Central memory CD4-positive, alpha-beta T cell (primary cell): ENCODE measurements around the gene MYO15B.
A peak's percentile ranks its signal among the peaks of the same experiment; 100 is the strongest.
"Not testable (repeated sequence)": the region's sequence is repeated elsewhere in the genome, so short reads cannot be mapped to it uniquely, and the experiment has no call there.

Experiments used
- DNase-seq: peaks from one replicate; pipeline ENCODE4 v3.0.0; 2022

The MYO15B gene

DNA sequence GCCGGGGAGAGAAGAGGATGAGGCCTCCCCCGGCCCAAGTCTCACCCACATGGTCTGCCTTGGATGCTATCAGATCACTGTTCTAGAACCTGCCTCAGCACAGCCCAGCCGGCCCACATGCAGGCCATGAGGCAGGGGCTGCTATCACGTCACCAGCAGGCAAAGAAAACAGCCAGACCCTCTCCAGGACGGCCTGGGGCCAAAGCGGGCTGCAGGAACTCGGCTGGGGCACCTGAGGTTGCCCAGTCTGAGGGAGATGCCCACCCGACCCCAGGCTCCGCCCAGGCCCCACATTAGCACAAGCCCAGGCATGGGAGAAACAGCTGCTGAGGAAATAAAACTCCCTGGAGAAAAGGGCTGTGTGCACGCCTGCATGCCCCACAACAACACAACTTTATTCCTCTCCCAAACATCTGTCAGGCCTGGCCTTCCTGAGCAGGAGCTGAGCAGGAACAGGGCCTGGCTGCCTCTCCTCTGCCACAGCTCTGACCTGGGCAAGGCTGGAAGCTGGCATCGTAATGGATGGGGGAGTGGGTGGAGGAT lies 39.0 kb downstream of the MYO15B start:
- DNase-seq = no peak

GRCh38 chr17:75627094-75627493 lies 39.5 kb downstream of the MYO15B start:
- DNase-seq = no peak

DNA sequence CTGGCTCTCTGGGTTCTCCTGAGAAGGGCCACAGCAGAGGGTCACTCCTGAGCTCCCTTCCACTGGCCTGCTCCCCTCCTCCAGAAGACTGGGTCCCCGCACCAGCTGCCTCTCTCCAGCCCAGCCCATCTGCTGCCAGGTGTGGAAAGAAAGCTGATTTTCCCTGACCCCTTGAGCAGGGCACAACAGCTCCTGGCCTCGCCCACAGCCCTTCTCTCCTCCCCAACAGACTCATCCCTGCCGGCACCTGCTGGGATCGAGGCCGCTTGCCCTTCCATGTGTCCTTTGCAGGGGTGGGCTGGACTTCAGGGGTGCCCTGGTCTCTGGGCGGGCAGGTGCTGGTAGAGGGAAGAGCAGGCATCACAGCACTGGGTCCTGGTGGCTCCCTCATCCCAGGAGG lies 40.8 kb downstream of the MYO15B start:
- DNase-seq = no peak

- no peak for DNase-seq
These were observed 41.6 kb downstream of the MYO15B start for GRCh38 chr17:75629157-75629556.

DNA sequence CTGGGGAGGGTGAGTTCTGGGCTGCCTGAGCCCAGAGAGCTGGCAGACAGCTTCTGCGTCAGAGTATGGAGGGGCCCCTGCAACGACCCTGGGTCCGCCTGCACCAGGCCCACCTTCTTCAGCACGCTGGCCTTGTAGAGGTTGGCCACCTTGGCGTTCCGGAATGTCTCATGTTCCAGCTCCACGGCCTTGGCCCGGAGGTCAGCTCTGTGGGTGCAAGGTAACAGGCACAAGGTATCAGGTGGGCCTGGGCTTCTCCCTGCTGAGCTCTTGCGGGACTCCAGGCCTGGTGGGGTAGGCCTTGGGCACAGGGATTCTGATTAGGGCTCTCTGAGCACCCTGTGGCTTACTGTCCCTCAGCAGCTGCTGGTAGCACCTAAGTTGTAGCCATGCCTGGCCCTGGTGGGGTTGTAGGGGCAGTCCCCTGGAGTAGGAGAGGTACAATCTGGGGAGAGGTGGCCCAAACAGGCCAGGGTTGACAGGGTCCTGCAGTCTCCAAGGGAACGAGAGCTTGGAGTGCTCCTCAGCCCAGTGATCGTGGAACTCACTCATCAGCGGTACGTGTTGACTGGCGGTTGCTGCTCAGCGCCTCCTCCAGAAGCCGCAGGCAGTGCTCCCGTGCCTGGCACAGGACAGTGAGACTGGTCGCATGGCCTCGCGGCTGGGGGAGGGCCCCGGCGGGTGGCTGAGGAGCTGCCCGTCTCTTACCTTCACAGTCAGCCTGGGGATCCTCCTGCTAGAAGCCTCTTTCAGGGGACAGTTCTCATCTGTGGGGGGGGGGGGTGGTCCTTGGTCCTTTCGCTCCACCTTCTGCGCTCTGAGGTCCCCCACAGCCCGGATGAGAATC lies 42.7 kb downstream of the MYO15B start:
- no peak for DNase-seq

- no peak for DNase-seq
These were observed 43.8 kb downstream of the MYO15B start for GRCh38 chr17:75631353-75631752.

- DNase-seq = no peak
These were observed 44.8 kb downstream of the MYO15B start for GRCh38 chr17:75632428-75632827.

- DNase-seq = peak; percentile 71
These were observed 45.4 kb downstream of the MYO15B start, which contains the start of gene SMIM5 for GRCh38 chr17:75632863-75633485. SMIM5 (plus strand) TSS chr17:75633434; CDS start chr17:75640202, 6,768 bp downstream.

GRCh38 chr17:75633486-75634375 lies 46.1 kb downstream of the MYO15B start:
- peak; percentile 24 for DNase-seq

- DNase-seq = no peak
These were observed 46.8 kb downstream of the MYO15B start for GRCh38 chr17:75634376-75634740.

DNA sequence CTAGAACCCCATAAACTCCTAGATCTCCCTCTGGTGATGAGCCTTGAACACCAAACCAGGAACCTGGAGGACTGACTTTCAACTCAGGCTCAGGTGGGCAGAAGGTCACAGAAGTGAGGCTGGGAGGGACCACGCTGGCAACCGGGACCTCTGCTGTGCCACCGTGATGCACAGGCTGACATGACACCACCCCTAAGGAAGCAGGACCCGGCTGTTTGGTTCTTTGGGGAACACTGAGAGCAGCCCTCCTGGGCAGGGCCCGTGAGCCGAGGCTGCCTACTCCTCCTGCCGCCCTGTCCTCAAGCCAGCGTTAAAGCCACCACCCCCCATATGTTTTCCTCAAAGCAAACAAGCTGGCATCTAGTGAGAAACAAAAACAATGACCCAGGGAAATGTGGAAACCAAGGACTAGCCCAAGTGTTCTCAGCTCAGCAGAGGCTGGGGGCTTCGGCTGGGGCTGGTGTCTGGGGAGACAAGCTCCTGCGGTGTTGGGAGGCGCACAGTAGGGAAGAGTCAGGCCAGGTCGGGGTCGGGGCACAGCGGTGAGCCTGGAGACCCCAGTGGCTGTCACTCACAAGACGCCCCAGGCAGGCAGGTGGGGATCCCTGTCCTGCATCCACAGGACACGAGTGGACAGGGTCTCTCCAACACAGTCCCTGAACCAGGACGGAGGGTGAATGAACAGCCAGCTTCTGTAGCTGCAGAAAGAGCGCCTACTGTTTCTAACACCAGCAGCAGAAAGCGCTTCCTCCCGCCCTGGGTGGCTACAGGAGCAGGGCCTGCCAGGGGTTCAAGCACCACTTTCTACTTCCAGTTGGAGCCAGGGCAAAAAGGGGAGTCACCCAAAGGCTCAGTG lies 47.4 kb downstream of the MYO15B start:
- DNase-seq = no peak

DNA sequence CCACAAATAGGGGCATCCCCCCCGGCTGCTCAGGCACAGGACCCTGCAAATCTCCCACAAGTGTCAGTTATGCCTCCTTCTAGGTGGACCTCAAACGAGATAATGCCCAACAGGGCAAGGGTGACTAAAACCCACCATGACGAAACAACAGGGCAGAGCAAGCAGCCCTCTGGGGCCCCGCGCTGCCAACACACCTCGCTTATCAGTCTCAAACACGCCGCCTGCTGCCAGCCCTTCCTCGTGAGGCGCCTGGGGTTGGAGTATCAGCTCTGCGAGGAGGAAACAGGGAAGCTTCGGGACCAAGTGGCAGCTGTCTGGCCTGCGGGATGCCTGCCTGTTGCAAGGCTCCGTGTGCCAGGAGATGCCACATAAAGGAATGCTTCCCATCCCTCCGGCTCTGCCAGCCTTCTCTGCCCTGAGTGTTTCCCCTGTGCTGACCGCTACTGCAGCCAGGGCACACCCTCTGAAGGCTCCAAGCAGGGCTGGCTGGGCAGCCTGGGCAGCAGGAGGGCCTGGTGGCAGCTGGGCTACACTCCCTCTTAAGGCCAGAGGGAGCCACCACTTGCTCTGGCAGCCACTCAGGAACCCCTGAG lies 48.1 kb downstream of the MYO15B start:
- DNase-seq = no peak

DNA sequence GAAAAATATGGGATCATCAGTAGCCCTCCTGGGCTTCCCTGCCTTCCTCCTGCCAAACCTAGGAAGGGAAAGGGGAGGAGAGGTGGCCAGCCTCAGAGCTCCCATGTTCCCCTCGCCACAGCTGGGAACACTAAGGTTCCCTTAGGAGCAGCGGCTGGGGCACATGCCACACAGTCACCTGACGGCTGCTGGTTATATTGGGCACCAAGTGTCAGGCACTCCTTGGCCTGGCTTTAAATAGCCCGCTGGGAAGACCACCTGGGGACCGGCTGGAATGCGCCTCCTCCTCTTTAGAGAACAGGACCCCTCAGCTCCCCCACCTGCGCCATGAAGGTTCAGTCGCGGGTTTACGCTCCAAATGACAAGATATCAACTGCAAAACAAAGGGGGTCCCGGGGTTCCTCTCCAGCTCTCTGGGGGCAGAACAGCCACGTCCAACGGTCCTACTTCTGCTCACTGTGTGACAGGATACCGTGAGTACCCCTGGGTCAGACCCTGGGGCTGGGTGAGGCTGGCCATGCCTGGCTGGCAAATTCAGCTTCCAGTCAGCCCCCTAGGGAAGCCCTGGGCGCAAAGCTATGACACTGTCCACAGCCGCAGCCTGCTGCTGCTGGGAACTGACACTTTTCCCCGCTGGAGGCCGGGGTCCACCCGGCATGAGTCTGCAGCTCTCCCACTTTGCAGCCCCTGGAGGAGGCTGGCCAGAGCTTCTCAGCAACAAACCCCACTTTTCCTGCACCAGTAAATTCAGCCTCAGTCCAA lies 49.0 kb downstream of the MYO15B start:
- no peak for DNase-seq

GRCh38 chr17:75637143-75637538 lies 49.5 kb downstream of the MYO15B start:
- no peak for DNase-seq

GRCh38 chr17:75637551-75637950 lies 50.0 kb downstream of the MYO15B start:
- no peak for DNase-seq

DNA sequence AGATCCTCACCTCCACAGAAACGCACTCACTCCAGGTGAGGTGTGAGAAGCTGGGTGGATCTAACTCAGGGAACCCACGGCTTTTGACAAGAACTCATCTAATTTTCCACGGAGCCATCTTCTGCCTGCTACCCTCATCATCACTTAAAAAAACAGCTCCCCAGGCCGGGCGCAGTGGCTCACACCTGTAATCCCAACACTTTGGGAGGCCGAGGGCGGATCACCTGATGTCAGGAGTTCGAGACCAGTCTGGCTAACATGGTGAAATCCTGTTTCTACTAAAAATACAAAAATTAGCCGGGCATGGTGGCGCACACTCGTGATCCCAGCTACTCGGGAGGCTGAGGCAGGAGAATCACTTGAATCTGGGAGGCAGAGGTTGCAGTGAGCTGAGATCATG lies 50.4 kb downstream of the MYO15B start:
- DNase-seq = not testable (repeated sequence)

GRCh38 chr17:75638893-75639292 lies 51.3 kb downstream of the MYO15B start:
- no peak for DNase-seq

- DNase-seq = no peak
These were observed 51.7 kb downstream of the MYO15B start for GRCh38 chr17:75639327-75639726.

GRCh38 chr17:75639771-75640555 lies 52.4 kb downstream of the MYO15B start:
- no peak for DNase-seq

DNA sequence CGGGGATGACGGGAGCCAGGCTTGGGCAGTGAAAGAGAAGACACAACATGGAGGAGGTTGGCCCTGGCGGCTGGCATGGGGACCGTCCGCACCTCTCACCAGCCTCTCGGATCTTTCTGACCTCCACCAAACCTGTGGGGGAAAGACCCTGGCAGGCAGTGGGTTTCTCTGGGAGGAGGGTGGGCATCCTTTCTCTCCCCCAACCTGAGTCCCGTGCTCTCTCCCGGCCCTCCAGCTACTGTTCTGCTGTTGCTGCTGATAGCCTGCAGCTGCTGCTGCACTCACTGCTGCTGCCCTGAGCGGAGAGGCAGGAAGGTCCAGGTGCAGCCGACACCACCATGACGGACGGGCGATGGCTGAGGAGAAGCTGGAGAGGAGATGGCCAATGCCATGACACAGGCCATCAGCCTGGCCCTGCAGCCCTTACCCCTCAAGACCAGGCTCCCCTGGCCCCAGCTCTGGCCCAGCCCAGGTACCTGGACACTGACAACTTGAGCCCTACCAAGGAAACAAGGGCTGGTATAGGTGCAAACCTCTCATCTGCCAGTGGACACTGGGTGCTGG lies 53.0 kb downstream of the MYO15B start:
- no peak for DNase-seq
